GM23248 (cell line): Measurements from ENCODE around the gene PYGB. TPM values are rescaled to one million over a fixed set of nuclear protein-coding genes. Genes with fewer than 3 reads are reported as not detected.

Experiments
- DNase-seq: peaks from one replicate; pipeline ENCODE4 v3.0.0-alpha.2; 2015
- H2AFZ ChIP-seq: fragments of 200-600 bp; sonication (generic); 2 replicates; pipeline ENCODE4 v1.6.1; 2016; ENCODE audit warnings: antibody characterized with exemption
- H3F3A ChIP-seq: fragments of 200-600 bp; sonication (generic); 2 replicates; pipeline ENCODE4 v1.6.1; 2016; ENCODE audit warnings: mild to moderate bottlenecking, antibody characterized with exemption, mixed run types; ENCODE audit not compliant: insufficient read depth
- H3K27ac ChIP-seq: fragments of 200-600 bp; sonication (generic); 2 replicates; pipeline ENCODE4 v1.5.1; 2016; ENCODE audit warnings: mild to moderate bottlenecking
- H3K27me3 ChIP-seq: fragments of 200-600 bp; sonication (generic); replicated peaks from 2 replicates; pipeline ENCODE4 v1.6.1; 2016; ENCODE audit warnings: mild to moderate bottlenecking; ENCODE audit not compliant: insufficient read depth
- H3K36me3 ChIP-seq: fragments of 200-600 bp; sonication (generic); 2 replicates; pipeline ENCODE4 v1.6.1; 2016; ENCODE audit warnings: low read depth, mild to moderate bottlenecking
- H3K4me1 ChIP-seq: fragments of 200-600 bp; sonication (generic); 2 replicates; pipeline ENCODE4 v1.6.1; 2016; ENCODE audit warnings: mild to moderate bottlenecking; ENCODE audit not compliant: insufficient read depth
- H3K4me2 ChIP-seq: fragments of 200-600 bp; sonication (generic); one replicate; pipeline ENCODE4 v1.6.1; 2016; ENCODE audit warnings: mild to moderate bottlenecking; ENCODE audit not compliant: unreplicated experiment
- H3K4me3 ChIP-seq: fragments of 200-600 bp; sonication (generic); 2 replicates; pipeline ENCODE4 v1.5.1; 2016; ENCODE audit warnings: mild to moderate bottlenecking
- H3K79me2 ChIP-seq: fragments of 200-600 bp; sonication (generic); 2 replicates; pipeline ENCODE4 v1.6.1; 2016; ENCODE audit warnings: mild to moderate bottlenecking; ENCODE audit not compliant: insufficient read depth
- H3K9ac ChIP-seq: fragments of 200-600 bp; sonication (generic); 2 replicates; pipeline ENCODE4 v1.6.1; 2016; ENCODE audit warnings: mild to moderate bottlenecking
- H3K9me2 ChIP-seq: fragments of 200-600 bp; sonication (generic); 2 replicates; pipeline ENCODE4 v1.6.1; 2016; ENCODE audit warnings: mixed run types, mild to moderate bottlenecking, moderate library complexity; ENCODE audit not compliant: insufficient read depth
- H3K9me3 ChIP-seq: fragments of 200-600 bp; sonication (generic); one replicate; pipeline ENCODE4 v1.6.1; 2017; ENCODE audit warnings: low read depth
- H4K20me1 ChIP-seq: fragments of 200-600 bp; sonication (generic); 2 replicates; pipeline ENCODE4 v1.6.0; 2016; ENCODE audit not compliant: insufficient read depth
- EZH2 ChIP-seq: fragments of 200-600 bp; sonication (generic); IDR thresholded peaks from 2 replicates; pipeline ENCODE4 v1.6.1; 2018; ENCODE audit warnings: antibody characterized with exemption, mild to moderate bottlenecking; ENCODE audit not compliant: insufficient read depth, poor library complexity, severe bottlenecking
- EZH2phosphoT487 ChIP-seq: fragments of 200-600 bp; sonication (generic); IDR thresholded peaks from 2 replicates; pipeline ENCODE4 v1.6.1; 2018; ENCODE audit warnings: antibody characterized with exemption, moderate library complexity, mild to moderate bottlenecking, low read depth; ENCODE audit not compliant: insufficient read depth
- WGBS, 2 experiments: methylation state at CpG; one replicate each; pipeline ENCODE4 v1.1.6; 2015 to 2017; ENCODE audit warnings: low lambda C conversion rate in 2 of 2, low coverage in 1 of 2; ENCODE audit errors: missing lambda C conversion rate in 2 of 2; 5-methylcytosine and 5-hydroxymethylcytosine counted together
- in situ Hi-C: fragments of 300-500 bp; cut with MboI; formaldehyde crosslinking; loops from 2 replicates; pipeline ENCODE4 v1.15.0; 2020
- polyA plus RNA-seq: library from polyadenylated mRNA; unstranded; fragments of >200 nt; fragmentation: Nextera tagmentation; extraction: Ambion mirVana; gene quantifications from 2 replicates; pipeline ENCODE4 v1.2.1, GENCODE V29; 2016
- total RNA-seq: library from RNA; depleted of rRNA; stranded (reverse); fragments of >200 nt; shearing (Covaris generic); gene quantifications from 2 replicates; pipeline ENCODE4 v1.2.3, GENCODE V29; 2014

Gene PYGB
- total and polyA plus RNA-seq, 2 experiments from 2014 or later = 74.1 to 116 TPM

DNA sequence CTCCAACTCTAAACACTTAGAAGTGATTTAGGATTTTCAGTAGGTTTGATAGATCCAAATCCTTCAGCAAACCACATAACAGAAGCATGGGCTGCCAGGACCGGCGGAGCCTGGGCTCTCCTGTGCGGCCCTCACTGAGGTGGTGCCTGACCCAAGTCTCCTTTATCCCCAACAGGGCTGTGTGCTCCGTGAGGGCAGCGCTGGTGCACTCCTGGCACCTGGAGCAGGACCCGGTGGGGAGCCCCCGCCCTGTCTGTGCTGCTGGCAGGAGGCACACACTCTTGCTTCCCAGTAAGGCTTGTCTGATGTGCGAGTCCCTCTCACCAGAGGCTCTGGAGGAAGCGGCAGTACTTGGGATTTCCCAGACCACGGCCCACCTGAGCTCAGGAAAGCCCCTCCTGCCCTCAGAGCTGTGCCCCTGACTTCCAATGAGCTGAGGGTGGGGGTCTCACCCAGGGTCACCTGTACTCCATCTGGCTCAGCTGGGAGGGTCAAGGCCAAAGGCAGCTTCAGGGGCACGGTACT lies 56.2 kb downstream of the PYGB start:
- H3K9me2 ChIP-seq = no peaks in the 10 kb centered on the region
- H2AFZ ChIP-seq = no peak overlapping the region
- H3K79me2 ChIP-seq = no peaks in the 10 kb centered on the region
- no peak overlapping the region for H3K9ac ChIP-seq
- H3K27ac ChIP-seq = no peak overlapping the region
- 94 to 97% methylated on average over 11 of the region's 11 CpGs for whole genome bisulfite sequencing, 2 experiments
- TF ChIP-seq EZH2 = no peak
- TF ChIP-seq EZH2phosphoT487 = no peak
- 0 out of 2 replicates have a peak, but pooled peaks cover 5% of the 10 kb centered on the region for H3K36me3 ChIP-seq
- no peak overlapping the region for H3K4me3 ChIP-seq
- H3K27me3 ChIP-seq = no peaks in the 10 kb centered on the region
- peaks cover 6% of the 10 kb centered on the region for H3K4me1 ChIP-seq
- in situ Hi-C loops = no loop called here
- no peaks in the 10 kb centered on the region for H4K20me1 ChIP-seq
- peaks cover 16% of the 10 kb centered on the region; the same call in 1 of the 2 replicates for H3F3A ChIP-seq
- no peak for DNase-seq
- no peak overlapping the region for H3K4me2 ChIP-seq
- H3K9me3 ChIP-seq = no peaks in the 10 kb centered on the region

- in situ Hi-C loops = no loop called here
Observed at GRCh38 chr20:25306991-25307903, 59.4 kb downstream of the PYGB start.

GRCh38 chr20:25308083-25308491 lies 60.2 kb downstream of the PYGB start:
- WGBS, 2 experiments = 94 to 96% methylated on average over 13 of the region's 13 CpGs
- no peaks in the 10 kb centered on the region for H4K20me1 ChIP-seq
- no peak overlapping the region for H3K4me2 ChIP-seq
- in situ Hi-C loops = no loop called here
- H2AFZ ChIP-seq = no peak overlapping the region
- no peak overlapping the region for H3K4me3 ChIP-seq
- no peaks in the 10 kb centered on the region for H3K9me3 ChIP-seq
- no peaks in the 10 kb centered on the region for H3K27me3 ChIP-seq
- peaks cover 17% of the 10 kb centered on the region for H3F3A ChIP-seq
- H3K36me3 ChIP-seq = 0 out of 2 replicates have a peak, but pooled peaks cover 5% of the 10 kb centered on the region
- H3K27ac ChIP-seq = no peak overlapping the region
- TF ChIP-seq EZH2 (no peak), EZH2phosphoT487 (no peak)
- no peaks in the 10 kb centered on the region for H3K9me2 ChIP-seq
- H3K79me2 ChIP-seq = no peaks in the 10 kb centered on the region
- no peak for DNase-seq
- H3K9ac ChIP-seq = no peak overlapping the region
- peaks cover 32% of the 10 kb centered on the region for H3K4me1 ChIP-seq

More at GRCh38 chr20:25306991-25307903, 59.4 kb downstream of the PYGB start:
- Histone ChIP-seq H3K36me3 (0 out of 2 replicates have a peak, but pooled peaks cover 5% of the 10 kb centered on the region), H3K9me2 (no peaks in the 10 kb centered on the region), H2AFZ (no peak overlapping the region), H3F3A (peaks cover 17% of the 10 kb centered on the region), H3K4me3 (no peak overlapping the region), H4K20me1 (no peaks in the 10 kb centered on the region), H3K79me2 (no peaks in the 10 kb centered on the region), H3K4me1 (peaks cover 32% of the 10 kb centered on the region), H3K9me3 (no peaks in the 10 kb centered on the region), H3K9ac (no peak overlapping the region), H3K27ac (no peak overlapping the region), H3K4me2 (no peak overlapping the region), H3K27me3 (no peaks in the 10 kb centered on the region)
- no peak for TF ChIP-seq EZH2phosphoT487
- no peak for TF ChIP-seq EZH2
- no peak for DNase-seq
- 94 to 96% methylated on average over 10 of the region's 10 CpGs for WGBS, 2 experiments

GRCh38 chr20:25308671-25309394 lies 60.9 kb downstream of the PYGB start:
- in situ Hi-C loops = no loop called here

More at GRCh38 chr20:25308671-25309394, 60.9 kb downstream of the PYGB start:
- Histone ChIP-seq H3K9me3 (no peaks in the 10 kb centered on the region), H2AFZ (no peak overlapping the region), H3K9ac (peak overlapping the region; percentile 87), H3K27me3 (no peaks in the 10 kb centered on the region), H3K4me3 (no peak overlapping the region), H3K36me3 (0 out of 2 replicates have a peak, but pooled peaks cover 5% of the 10 kb centered on the region), H3K9me2 (no peaks in the 10 kb centered on the region), H3K4me1 (peaks cover 32% of the 10 kb centered on the region), H3K79me2 (no peaks in the 10 kb centered on the region), H3K4me2 (peak overlapping the region; percentile 96), H3F3A (peaks cover 17% of the 10 kb centered on the region), H3K27ac (peak overlapping the region; percentile 97), H4K20me1 (no peaks in the 10 kb centered on the region)
- DNase-seq = peak; percentile 84
- TF ChIP-seq EZH2phosphoT487 (no peak), EZH2 (no peak)
- 75 to 82% methylated on average over 17 of the region's 17 CpGs for WGBS, 2 experiments
